ENCODE results near the gene CTNNA3. TPM values are rescaled to one million over a fixed set of nuclear protein-coding genes. Genes with fewer than 3 reads are reported as not detected.

CTNNA3 gene
- total and polyA plus RNA-seq, 4 donors = 0.38 to 8.9 (median 5.2) TPM

DNA sequence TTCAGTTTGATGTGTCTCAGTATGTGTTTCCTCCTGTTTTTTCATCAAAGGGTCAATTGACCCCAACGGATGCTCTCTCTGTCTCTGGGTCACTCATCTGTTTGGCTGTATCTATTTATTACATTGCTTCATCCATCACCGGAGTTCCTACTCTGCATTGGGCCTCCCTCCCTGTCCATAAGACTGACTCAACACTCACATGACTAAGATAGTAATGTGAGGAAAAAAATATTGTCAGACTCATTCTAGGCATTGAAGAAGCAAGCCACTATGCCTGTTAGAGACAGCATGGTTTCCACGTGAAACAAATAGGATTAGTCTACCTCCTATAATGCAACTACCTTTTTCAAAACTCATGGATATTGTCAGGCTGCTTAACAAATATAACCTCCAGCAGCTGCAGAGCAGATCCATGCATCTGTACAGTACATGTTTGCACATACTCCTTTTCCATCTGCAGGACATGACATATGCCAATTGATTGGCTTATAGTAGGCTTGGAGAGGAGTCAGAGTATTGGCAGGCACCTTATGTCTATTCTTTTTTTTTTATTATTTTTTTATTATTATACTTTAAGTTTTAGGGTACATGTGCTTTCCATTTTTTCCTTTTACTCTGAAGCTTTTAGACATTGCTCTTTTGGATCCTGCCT lies 495.0 kb downstream of the CTNNA3 start:
- H3K36me3 ChIP-seq (ENCODE audit: control insufficient read depth in 1 of 2, insufficient read depth in 2 of 2, low read length in 1 of 2) = no peaks in the 10 kb centered on the region
- no peaks in the 10 kb centered on the region for H3K4me1 ChIP-seq (ENCODE audit: control insufficient read depth in 1 of 2, insufficient read depth in 2 of 2, low read length in 2 of 2)
- DNase-seq = no peak
- 86 to 90% methylated on average over 3 of the region's 3 CpGs for WGBS, 2 donors
- no peak for ATAC-seq (ENCODE audit: low FRiP score)
- intact Hi-C loops (cut with DNase I) = no loop called here
- H3K9me3 ChIP-seq (ENCODE audit: control insufficient read depth, low read length) = no peaks in the 10 kb centered on the region
- H3K4me3 ChIP-seq (ENCODE audit: low read length in 2 of 2) = no peak overlapping the region
- no peak overlapping the region for H3K27ac ChIP-seq (ENCODE audit: low read depth in 1 of 2, low read length in 2 of 2)
- no peaks in the 10 kb centered on the region for H3K27me3 ChIP-seq (ENCODE audit: control insufficient read depth in 1 of 2, insufficient read depth in 2 of 2, low read length in 1 of 2)

DNA sequence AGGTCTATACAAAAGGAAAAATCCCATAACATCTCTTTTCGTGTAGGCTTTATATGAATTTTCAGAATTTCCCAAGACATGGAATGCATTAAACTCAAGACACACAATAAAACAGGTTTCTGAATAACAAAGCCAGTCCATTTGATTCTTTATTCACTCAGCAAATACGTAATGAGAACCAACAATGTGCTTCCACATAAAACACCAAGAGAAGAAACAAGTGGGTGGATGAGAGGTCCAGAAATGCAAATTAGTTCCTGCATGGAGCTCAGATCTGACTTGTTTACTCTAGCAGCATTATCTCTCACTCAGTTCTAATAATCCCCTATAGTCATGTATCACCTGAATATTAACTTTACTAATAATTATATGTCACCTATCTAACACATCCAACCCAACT lies 520.6 kb downstream of the CTNNA3 start:
- intact Hi-C loops (cut with DNase I) = no loop called here
- H3K27ac ChIP-seq (ENCODE audit: low read depth in 1 of 2, low read length in 2 of 2) = no peak overlapping the region
- no peak for ATAC-seq (ENCODE audit: low FRiP score)
- no peaks in the 10 kb centered on the region for H3K4me1 ChIP-seq (ENCODE audit: control insufficient read depth in 1 of 2, insufficient read depth in 2 of 2, low read length in 2 of 2)
- no peaks in the 10 kb centered on the region for H3K27me3 ChIP-seq (ENCODE audit: control insufficient read depth in 1 of 2, insufficient read depth in 2 of 2, low read length in 1 of 2)
- no peaks in the 10 kb centered on the region for H3K9me3 ChIP-seq (ENCODE audit: control insufficient read depth, low read length)
- H3K4me3 ChIP-seq (ENCODE audit: low read length in 2 of 2) = no peak overlapping the region
- DNase-seq = no peak
- H3K36me3 ChIP-seq (ENCODE audit: control insufficient read depth in 1 of 2, insufficient read depth in 2 of 2, low read length in 1 of 2) = no peaks in the 10 kb centered on the region
- 96% methylated on average over 2 of the region's 2 CpGs for WGBS, 2 donors

DNA sequence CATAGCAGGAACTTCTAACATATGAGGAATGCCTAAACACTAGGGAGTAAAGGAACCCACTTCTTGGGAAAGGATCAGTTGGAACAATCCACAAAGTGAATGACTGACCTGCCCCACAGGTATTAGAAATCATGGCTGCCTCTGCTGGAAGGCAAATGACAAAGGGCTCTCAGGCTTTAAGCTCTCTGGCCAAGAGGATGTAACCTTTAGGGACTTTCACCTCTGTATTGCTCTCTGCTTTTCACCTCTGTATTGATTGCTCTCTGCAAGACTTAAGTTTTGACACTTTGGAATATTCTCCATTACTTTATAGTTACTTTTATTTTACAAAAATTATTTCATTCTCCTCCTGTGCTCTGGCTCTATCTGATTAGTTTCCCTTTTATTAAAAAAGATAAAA lies 522.2 kb downstream of the CTNNA3 start:
- no peaks in the 10 kb centered on the region for H3K36me3 ChIP-seq (ENCODE audit: control insufficient read depth in 1 of 2, insufficient read depth in 2 of 2, low read length in 1 of 2)
- H3K27me3 ChIP-seq (ENCODE audit: control insufficient read depth in 1 of 2, insufficient read depth in 2 of 2, low read length in 1 of 2) = no peaks in the 10 kb centered on the region
- H3K9me3 ChIP-seq (ENCODE audit: control insufficient read depth, low read length) = no peaks in the 10 kb centered on the region
- no peak overlapping the region for H3K4me3 ChIP-seq (ENCODE audit: low read length in 2 of 2)
- ATAC-seq (ENCODE audit: low FRiP score) (no peak), DNase-seq (no peak)
- no peak overlapping the region for H3K27ac ChIP-seq (ENCODE audit: low read depth in 1 of 2, low read length in 2 of 2)
- no peaks in the 10 kb centered on the region for H3K4me1 ChIP-seq (ENCODE audit: control insufficient read depth in 1 of 2, insufficient read depth in 2 of 2, low read length in 2 of 2)
- intact Hi-C loops (cut with DNase I) = no loop called here

DNA sequence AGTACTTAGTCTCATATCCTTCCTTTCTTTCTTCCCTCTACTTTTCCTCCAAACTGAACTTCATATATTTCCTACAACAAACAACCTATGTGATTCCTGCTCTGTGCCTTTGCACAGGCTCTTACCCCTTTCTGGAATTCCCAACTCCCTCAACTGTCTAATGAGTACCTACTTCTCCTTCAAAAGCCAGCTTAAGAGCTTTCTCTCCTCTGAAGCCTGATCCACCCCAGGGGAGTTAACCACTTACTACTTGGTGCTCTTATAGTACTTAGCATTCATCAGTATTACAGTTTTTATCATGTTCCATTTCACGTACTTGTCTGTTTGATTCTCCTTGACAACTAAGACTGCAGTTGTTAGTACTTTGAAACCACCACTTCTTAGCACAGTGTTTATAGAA lies 524.0 kb downstream of the CTNNA3 start:
- Histone ChIP-seq H3K27ac (ENCODE audit: low read depth in 1 of 2, low read length in 2 of 2) (no peak overlapping the region), H3K36me3 (ENCODE audit: control insufficient read depth in 1 of 2, insufficient read depth in 2 of 2, low read length in 1 of 2) (no peaks in the 10 kb centered on the region), H3K9me3 (ENCODE audit: control insufficient read depth, low read length) (no peaks in the 10 kb centered on the region), H3K4me3 (ENCODE audit: low read length in 2 of 2) (no peak overlapping the region), H3K4me1 (ENCODE audit: control insufficient read depth in 1 of 2, insufficient read depth in 2 of 2, low read length in 2 of 2) (no peaks in the 10 kb centered on the region), H3K27me3 (ENCODE audit: control insufficient read depth in 1 of 2, insufficient read depth in 2 of 2, low read length in 1 of 2) (no peaks in the 10 kb centered on the region)
- intact Hi-C loops (cut with DNase I) = no loop called here
- WGBS, 2 donors = 80% methylated on average over 1 of the region's 1 CpG
- ATAC-seq (ENCODE audit: low FRiP score) (no peak), DNase-seq (no peak)

DNA sequence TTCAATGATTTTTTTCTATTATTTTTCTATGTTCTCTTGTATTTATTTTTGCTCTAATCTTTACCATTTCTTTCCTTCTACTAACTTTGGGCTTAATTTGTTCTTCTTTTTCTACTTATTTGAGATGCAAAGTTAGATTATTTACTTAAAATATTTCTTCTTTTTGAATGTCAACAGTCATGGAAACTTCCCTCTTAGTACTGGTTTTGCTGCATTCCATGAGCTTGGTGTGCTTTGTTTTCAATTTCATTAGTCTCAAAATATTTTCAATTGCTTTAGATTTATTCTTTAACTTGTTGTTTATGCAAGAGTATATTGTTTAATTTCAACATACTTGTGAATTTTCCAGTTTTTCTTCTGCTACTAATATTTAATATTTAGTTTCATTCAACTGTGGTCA lies 539.8 kb downstream of the CTNNA3 start:
- no peaks in the 10 kb centered on the region for H3K4me1 ChIP-seq (ENCODE audit: control insufficient read depth in 1 of 2, insufficient read depth in 2 of 2, low read length in 2 of 2)
- H3K9me3 ChIP-seq (ENCODE audit: control insufficient read depth, low read length) = no peaks in the 10 kb centered on the region
- H3K27ac ChIP-seq (ENCODE audit: low read depth in 1 of 2, low read length in 2 of 2) = no peak overlapping the region
- H3K27me3 ChIP-seq (ENCODE audit: control insufficient read depth in 1 of 2, insufficient read depth in 2 of 2, low read length in 1 of 2) = no peaks in the 10 kb centered on the region
- no peaks in the 10 kb centered on the region for H3K36me3 ChIP-seq (ENCODE audit: control insufficient read depth in 1 of 2, insufficient read depth in 2 of 2, low read length in 1 of 2)
- no peak overlapping the region for H3K4me3 ChIP-seq (ENCODE audit: low read length in 2 of 2)
- no peak for ATAC-seq (ENCODE audit: low FRiP score)
- intact Hi-C loops (cut with DNase I) = no loop called here
- no peak for DNase-seq

DNA sequence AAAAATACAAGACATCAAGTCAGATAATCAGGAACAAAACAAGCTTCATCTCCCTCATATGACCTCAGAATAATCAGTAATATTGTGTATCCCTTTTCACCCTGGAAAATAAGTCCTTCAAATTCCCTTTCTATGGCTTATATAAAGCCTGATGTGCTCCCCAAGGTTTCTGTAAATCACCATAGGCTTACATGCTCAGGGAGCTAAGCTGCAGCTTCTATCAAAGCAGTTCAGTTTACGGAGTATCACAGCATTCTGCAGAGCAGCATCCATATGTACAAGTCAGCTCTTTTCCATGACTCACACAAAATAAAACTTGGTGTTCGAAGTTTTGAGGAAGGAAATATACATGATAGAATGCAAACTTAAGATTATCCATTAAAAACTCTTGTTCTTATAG lies 544.5 kb downstream of the CTNNA3 start:
- Histone ChIP-seq H3K4me1 (ENCODE audit: control insufficient read depth in 1 of 2, insufficient read depth in 2 of 2, low read length in 2 of 2) (no peaks in the 10 kb centered on the region), H3K27ac (ENCODE audit: low read depth in 1 of 2, low read length in 2 of 2) (no peak overlapping the region), H3K36me3 (ENCODE audit: control insufficient read depth in 1 of 2, insufficient read depth in 2 of 2, low read length in 1 of 2) (no peaks in the 10 kb centered on the region), H3K27me3 (ENCODE audit: control insufficient read depth in 1 of 2, insufficient read depth in 2 of 2, low read length in 1 of 2) (no peaks in the 10 kb centered on the region), H3K9me3 (ENCODE audit: control insufficient read depth, low read length) (no peaks in the 10 kb centered on the region), H3K4me3 (ENCODE audit: low read length in 2 of 2) (no peak overlapping the region)
- 86 to 89% methylated on average over 2 of the region's 2 CpGs for WGBS, 2 donors
- DNase-seq (no peak), ATAC-seq (ENCODE audit: low FRiP score) (no peak)
- intact Hi-C loops (cut with DNase I) = no loop called here

DNA sequence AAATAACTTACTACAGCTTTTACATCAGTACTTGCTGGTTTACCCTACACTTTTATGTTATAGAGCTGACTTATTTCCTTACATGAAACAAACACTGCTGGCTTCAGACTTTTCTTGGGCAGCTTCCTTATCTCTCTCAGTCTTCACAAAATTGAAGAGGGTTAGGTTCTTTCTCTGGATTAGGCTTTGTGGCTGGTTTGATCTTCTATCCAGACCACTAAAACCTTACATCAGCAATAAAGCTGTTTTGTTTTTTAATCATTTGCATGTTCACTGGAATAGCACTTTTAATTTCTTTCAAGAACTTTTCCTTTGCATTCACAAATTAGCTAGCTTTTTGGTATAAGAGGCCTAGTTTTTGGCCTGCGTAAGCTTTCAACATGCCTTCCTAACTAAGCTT lies 551.5 kb downstream of the CTNNA3 start:
- H3K27me3 ChIP-seq (ENCODE audit: control insufficient read depth in 1 of 2, insufficient read depth in 2 of 2, low read length in 1 of 2) = no peaks in the 10 kb centered on the region
- H3K9me3 ChIP-seq (ENCODE audit: control insufficient read depth, low read length) = no peaks in the 10 kb centered on the region
- DNase-seq (no peak), ATAC-seq (ENCODE audit: low FRiP score) (no peak)
- intact Hi-C loops (cut with DNase I) = no loop called here
- no peaks in the 10 kb centered on the region for H3K36me3 ChIP-seq (ENCODE audit: control insufficient read depth in 1 of 2, insufficient read depth in 2 of 2, low read length in 1 of 2)
- no peak overlapping the region for H3K4me3 ChIP-seq (ENCODE audit: low read length in 2 of 2)
- H3K27ac ChIP-seq (ENCODE audit: low read depth in 1 of 2, low read length in 2 of 2) = no peak overlapping the region
- H3K4me1 ChIP-seq (ENCODE audit: control insufficient read depth in 1 of 2, insufficient read depth in 2 of 2, low read length in 2 of 2) = no peaks in the 10 kb centered on the region
- 93 to 96% methylated on average over 1 of the region's 1 CpG for WGBS, 2 donors

DNA sequence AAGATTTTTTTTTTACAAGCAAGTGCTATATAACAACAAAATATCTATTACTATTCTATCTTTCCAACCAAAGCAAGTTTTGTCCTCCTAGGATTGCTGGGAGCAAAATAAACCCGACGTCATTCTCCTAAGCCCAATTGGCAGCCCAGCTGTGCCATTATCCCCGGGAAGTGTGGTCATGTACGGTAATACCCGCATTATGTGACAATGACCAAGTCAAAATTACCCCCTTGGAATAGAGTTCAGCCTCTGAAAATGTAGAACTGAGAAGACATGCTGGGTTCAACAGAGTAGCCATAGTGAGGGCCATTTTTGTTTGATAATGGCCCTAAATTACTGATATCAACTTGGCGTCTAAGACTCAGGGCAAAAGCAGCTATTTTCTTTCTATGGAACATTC lies 554.7 kb downstream of the CTNNA3 start:
- no peak overlapping the region for H3K4me3 ChIP-seq (ENCODE audit: low read length in 2 of 2)
- H3K4me1 ChIP-seq (ENCODE audit: control insufficient read depth in 1 of 2, insufficient read depth in 2 of 2, low read length in 2 of 2) = no peaks in the 10 kb centered on the region
- no peak overlapping the region for H3K27ac ChIP-seq (ENCODE audit: low read depth in 1 of 2, low read length in 2 of 2)
- intact Hi-C loops (cut with DNase I) = no loop called here
- ATAC-seq (ENCODE audit: low FRiP score) = no peak
- H3K36me3 ChIP-seq (ENCODE audit: control insufficient read depth in 1 of 2, insufficient read depth in 2 of 2, low read length in 1 of 2) = no peaks in the 10 kb centered on the region
- WGBS, 2 donors = 57 to 70% methylated on average over 6 of the region's 6 CpGs
- no peak for DNase-seq
- H3K9me3 ChIP-seq (ENCODE audit: control insufficient read depth, low read length) = no peaks in the 10 kb centered on the region
- H3K27me3 ChIP-seq (ENCODE audit: control insufficient read depth in 1 of 2, insufficient read depth in 2 of 2, low read length in 1 of 2) = no peaks in the 10 kb centered on the region

DNA sequence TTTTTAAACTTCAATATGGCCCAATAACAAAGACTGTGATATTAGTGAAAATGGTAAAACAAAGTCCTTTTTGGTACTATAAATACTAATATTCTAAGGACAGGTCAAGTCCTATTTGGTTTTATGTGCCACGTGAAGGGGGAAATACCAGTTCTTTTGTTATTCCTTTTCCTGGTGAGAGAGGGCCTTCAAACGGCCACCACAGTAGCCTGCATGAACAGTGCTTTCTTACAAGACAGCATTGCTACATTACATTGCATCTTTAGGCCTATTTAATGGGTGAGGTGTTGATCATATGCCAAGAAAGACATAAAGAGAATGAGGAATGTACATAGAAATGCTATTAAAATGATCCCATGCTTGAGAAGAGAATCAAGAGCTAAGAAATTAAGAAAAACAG lies 555.4 kb downstream of the CTNNA3 start:
- no peak for ATAC-seq (ENCODE audit: low FRiP score)
- Histone ChIP-seq H3K27ac (ENCODE audit: low read depth in 1 of 2, low read length in 2 of 2) (no peak overlapping the region), H3K9me3 (ENCODE audit: control insufficient read depth, low read length) (no peaks in the 10 kb centered on the region), H3K36me3 (ENCODE audit: control insufficient read depth in 1 of 2, insufficient read depth in 2 of 2, low read length in 1 of 2) (no peaks in the 10 kb centered on the region), H3K4me3 (ENCODE audit: low read length in 2 of 2) (no peak overlapping the region), H3K4me1 (ENCODE audit: control insufficient read depth in 1 of 2, insufficient read depth in 2 of 2, low read length in 2 of 2) (no peaks in the 10 kb centered on the region), H3K27me3 (ENCODE audit: control insufficient read depth in 1 of 2, insufficient read depth in 2 of 2, low read length in 1 of 2) (no peaks in the 10 kb centered on the region)
- WGBS, 2 donors = 16 to 28% methylated on average over 2 of the region's 2 CpGs
- intact Hi-C loops (cut with DNase I) = no loop called here
- DNase-seq = no peak
